MM.1S (cell line): ENCODE results near the gene ARFGEF3.

ENCODE experiments used
- EZH2phosphoT487 ChIP-seq: fragments of 300-600 bp; sonication (generic); IDR thresholded peaks from 2 replicates; pipeline ENCODE4 v1.6.1; 2018; ENCODE audit warnings: antibody characterized with exemption, low read length
- TF ChIP-seq, protein P1 (sequence below): fragments of 300-600 bp; sonication (generic); IDR thresholded peaks from 2 replicates; pipeline ENCODE4 v1.5.1; 2016; ENCODE audit warnings: antibody characterized with exemption, low read length, mixed read lengths

DNA sequence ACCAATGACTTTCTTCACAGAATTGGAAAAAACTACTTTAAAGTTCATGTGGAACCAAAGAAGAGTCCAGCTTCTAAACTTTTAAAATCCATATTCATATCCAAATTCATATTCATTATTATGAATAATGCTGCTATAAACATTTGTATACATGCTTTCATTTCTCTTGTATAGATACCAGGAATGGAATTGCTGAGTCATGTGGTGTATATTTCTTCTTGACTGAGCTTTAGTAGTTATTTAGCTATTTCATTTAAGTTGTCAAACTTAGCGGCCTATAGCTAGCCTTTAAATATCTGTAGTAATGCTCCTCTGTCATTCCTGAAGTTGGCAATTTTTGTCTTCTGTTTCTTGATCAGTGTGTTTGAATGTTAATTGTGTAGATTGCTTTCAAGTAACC lies 196.2 kb downstream of the ARFGEF3 start:
- TF ChIP-seq, protein P1, sequence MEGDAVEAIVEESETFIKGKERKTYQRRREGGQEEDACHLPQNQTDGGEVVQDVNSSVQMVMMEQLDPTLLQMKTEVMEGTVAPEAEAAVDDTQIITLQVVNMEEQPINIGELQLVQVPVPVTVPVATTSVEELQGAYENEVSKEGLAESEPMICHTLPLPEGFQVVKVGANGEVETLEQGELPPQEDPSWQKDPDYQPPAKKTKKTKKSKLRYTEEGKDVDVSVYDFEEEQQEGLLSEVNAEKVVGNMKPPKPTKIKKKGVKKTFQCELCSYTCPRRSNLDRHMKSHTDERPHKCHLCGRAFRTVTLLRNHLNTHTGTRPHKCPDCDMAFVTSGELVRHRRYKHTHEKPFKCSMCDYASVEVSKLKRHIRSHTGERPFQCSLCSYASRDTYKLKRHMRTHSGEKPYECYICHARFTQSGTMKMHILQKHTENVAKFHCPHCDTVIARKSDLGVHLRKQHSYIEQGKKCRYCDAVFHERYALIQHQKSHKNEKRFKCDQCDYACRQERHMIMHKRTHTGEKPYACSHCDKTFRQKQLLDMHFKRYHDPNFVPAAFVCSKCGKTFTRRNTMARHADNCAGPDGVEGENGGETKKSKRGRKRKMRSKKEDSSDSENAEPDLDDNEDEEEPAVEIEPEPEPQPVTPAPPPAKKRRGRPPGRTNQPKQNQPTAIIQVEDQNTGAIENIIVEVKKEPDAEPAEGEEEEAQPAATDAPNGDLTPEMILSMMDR: no peak
- no peak for TF ChIP-seq EZH2phosphoT487
